GM12874 (cell line): ENCODE results near the gene DARS2.

Experiments
- CTCF ChIP-seq: IDR thresholded peaks from 2 replicates; pipeline ENCODE4 v1.5.1; 2011; ENCODE audit warnings: low read depth, mild to moderate bottlenecking, control low read depth, low read length, moderate library complexity; ENCODE audit not compliant: insufficient read depth

The DARS2 gene

GRCh38 chr1:173868266-173869020 is 44.0 kb downstream of the DARS2 start, which contains the start of gene ZBTB37:
ZBTB37 (plus strand) TSS chr1:173868380; CDS start chr1:173870226, 1,846 bp downstream.
- TF ChIP-seq CTCF: no peak

- TF ChIP-seq CTCF: no peak
Observed at GRCh38 chr1:173869021-173869359, 44.5 kb downstream of the DARS2 start.

GRCh38 chr1:173870252-173871075 is 46.0 kb downstream of the DARS2 start:
- TF ChIP-seq CTCF: no peak

GRCh38 chr1:173871091-173871490 is 46.6 kb downstream of the DARS2 start:
- TF ChIP-seq CTCF: no peak

- no peak for TF ChIP-seq CTCF
Observed at GRCh38 chr1:173871500-173871899, 47.0 kb downstream of the DARS2 start.

- no peak for TF ChIP-seq CTCF
Observed at GRCh38 chr1:173876732-173877131, 52.3 kb downstream of the DARS2 start.

- no peak for TF ChIP-seq CTCF
Observed at GRCh38 chr1:173878251-173878650, 53.8 kb downstream of the DARS2 start.
